Endothelial cell of umbilical vein (primary cell): Measurements from ENCODE around the gene COL23A1. TPM values are rescaled to one million over a fixed set of nuclear protein-coding genes. Genes with fewer than 3 reads are reported as not detected.

Experiments used
- BruUV-seq: library from RNA; stranded (reverse); fragments of 400-500 nt; replicated peaks from 2 replicates; lab custom pipeline; 2021; lab: Mats Ljungman, UMichigan
- CTCF ChIA-PET: fragments of 300-600, 350-600 bp; sonication (Branson Sonifier 250); formaldehyde crosslinking; loops from one replicate; lab custom pipeline; 2021; ENCODE audit warnings: antibody characterized with exemption, inconsistent platforms; lab: Charles Lee
- POLR2A ChIA-PET: fragments of 300-600, 350-600 bp; sonication (Branson Sonifier 250); formaldehyde crosslinking; loops from one replicate; lab custom pipeline; 2021; ENCODE audit warnings: antibody characterized with exemption, inconsistent platforms; lab: Charles Lee
- DNase-seq: peaks from one replicate; pipeline ENCODE4 v3.0.0-alpha.2; 2011; ENCODE audit warnings: low read depth, low spot score
- FAIRE-seq: peaks from 2 replicates; lab custom pipeline; 2011; peaks lifted over from hg19 to GRCh38; lab: Jason Lieb, UNC
- H2AFZ ChIP-seq: 2 replicates; pipeline ENCODE4 v1.6.0; 2012; ENCODE audit warnings: low read depth, low read length, control low read depth, inconsistent platforms
- H3K27ac ChIP-seq: 2 replicates; pipeline ENCODE4 v1.5.1; 2011; ENCODE audit warnings: low read depth, mild to moderate bottlenecking, control low read depth, low read length, moderate library complexity; ENCODE audit not compliant: insufficient read depth
- H3K27me3 ChIP-seq, 2 experiments: 2 replicates each; pipeline versions ENCODE4 v1.6.0 to v1.6.1; 2011; ENCODE audit warnings: low read length in 2 of 2, mixed read lengths in 1 of 2; ENCODE audit not compliant: control insufficient read depth in 2 of 2, insufficient read depth in 2 of 2
- H3K36me3 ChIP-seq, 2 experiments: 2 replicates in 1 of 2; 3 replicates in 1 of 2; pipeline ENCODE4 v1.5.1; 2011; ENCODE audit warnings: low read length in 2 of 2, mild to moderate bottlenecking in 1 of 2, moderate library complexity in 1 of 2; ENCODE audit not compliant: control insufficient read depth in 2 of 2, insufficient read depth in 2 of 2; ENCODE audit errors: extremely low read depth in 1 of 2
- H3K4me1 ChIP-seq: 3 replicates; pipeline ENCODE4 v1.5.1; 2011; ENCODE audit warnings: mild to moderate bottlenecking, low read length; ENCODE audit not compliant: control insufficient read depth, insufficient read depth; ENCODE audit errors: extremely low read depth
- H3K4me2 ChIP-seq: 2 replicates; pipeline ENCODE4 v1.6.1; 2011; ENCODE audit warnings: low read length, control low read depth, mixed read lengths; ENCODE audit not compliant: insufficient read depth
- H3K4me3 ChIP-seq, 3 experiments: fragments of 200-600 bp in 1 of 3; sonication (generic), shearing (Covaris generic) in 1 of 3; replicated peaks in 1 of 3; 2 replicates each; pipeline ENCODE4 v1.5.1; 2011 to 2016; ENCODE audit warnings: control low read depth in 3 of 3, low read length in 3 of 3, mild to moderate bottlenecking in 2 of 3, inconsistent platforms in 1 of 3, low read depth in 1 of 3, moderate library complexity in 1 of 3; ENCODE audit not compliant: insufficient read depth in 1 of 3
- H3K79me2 ChIP-seq: 2 replicates; pipeline ENCODE4 v1.6.0; 2012; ENCODE audit warnings: low read length, inconsistent platforms; ENCODE audit not compliant: control insufficient read depth, insufficient read depth
- H3K9ac ChIP-seq: replicated peaks from 2 replicates; pipeline ENCODE3; 2011; ENCODE audit warnings: low read length, control low read depth; ENCODE audit not compliant: insufficient read depth; ENCODE audit errors: extremely low read depth
- H3K9me1 ChIP-seq: replicated peaks from 3 replicates; pipeline ENCODE4 v1.6.0; 2011; ENCODE audit warnings: mild to moderate bottlenecking, low read length; ENCODE audit not compliant: control insufficient read depth, insufficient read depth; ENCODE audit errors: extremely low read depth
- H3K9me3 ChIP-seq: replicated peaks from 2 replicates; pipeline ENCODE4 v1.5.1; 2012; ENCODE audit warnings: low read length, inconsistent platforms; ENCODE audit not compliant: control insufficient read depth, insufficient read depth
- H4K20me1 ChIP-seq: replicated peaks from 2 replicates; pipeline ENCODE3; 2011; ENCODE audit warnings: mild to moderate bottlenecking, low read length; ENCODE audit not compliant: control insufficient read depth, insufficient read depth; ENCODE audit errors: extremely low read depth
- GATA2 ChIP-seq: IDR thresholded peaks from 2 replicates; pipeline ENCODE4 v1.7.0; 2011; ENCODE audit warnings: low read depth, mild to moderate bottlenecking, moderate library complexity, mixed read lengths, low read length; ENCODE audit not compliant: insufficient read length, insufficient read depth
- MYC ChIP-seq: IDR thresholded peaks from one replicate; pipeline ENCODE4 v1.6.1; 2011; ENCODE audit warnings: mild to moderate bottlenecking, low read depth, low read length
- POLR2A ChIP-seq: IDR thresholded peaks from 2 replicates; pipeline ENCODE4 v1.6.1; 2012; ENCODE audit warnings: low read depth, mild to moderate bottlenecking, control low read depth, low read length
- POLR2AphosphoS5 ChIP-seq: IDR thresholded peaks from 2 replicates; pipeline ENCODE4 v1.6.1; 2012; ENCODE audit warnings: low read depth, mild to moderate bottlenecking, control low read depth, low read length, moderate library complexity; ENCODE audit not compliant: insufficient read depth
- dilution Hi-C: fragments of 300-500 bp; cut with MboI; formaldehyde crosslinking; loops from one replicate; pipeline ENCODE4 v1.15.0; 2019; ENCODE audit warnings: low sequenced_read_pairs; ENCODE audit not compliant: extremely low pct_ligation_motif_present
- intact Hi-C: fragments of 100-400 bp; cut with micrococcal nuclease; formaldehyde crosslinking; loops from one replicate; pipeline ENCODE4 v1.10.0; 2022
- polyA plus RNA-seq, 4 experiments: library from polyadenylated mRNA; depleted of rRNA in 3 of 4; stranded (reverse) in 3 of 4; unstranded in 1 of 4; fragments of >200 nt; gene quantifications; 2 replicates each; pipeline versions ENCODE4 v1.2.1 to v1.2.3, GENCODE V29; 2011 to 2012; ENCODE audit warnings: missing spikeins in 1 of 4
- total RNA-seq: library from RNA; stranded (reverse); gene quantifications from 2 replicates; pipeline ENCODE4 v1.2.3, GENCODE V29; 2021
- TF ChIP-seq, protein P1 (sequence below): IDR thresholded peaks from 2 replicates; pipeline ENCODE4 v1.6.1; 2011; ENCODE audit not compliant: insufficient read depth, insufficient read length

The COL23A1 gene
- total and polyA plus RNA-seq, 2 donors (not counting 3 experiments of a cell fraction or from before 2014, with no cell fraction given): not detected

GRCh38 chr5:178627259-178627598 is 37.0 kb upstream of the COL23A1 start:
- H3K4me2 ChIP-seq: peak overlapping the region; percentile 1
- no peak overlapping the region for H3K27ac ChIP-seq
- intact Hi-C loops (loop anchor here (1.0 to 10.0 kb wide), 5 partner anchors 15 to 925 kb away; partner anchors contain the start of genes RUFY1 and ZNF879), dilution Hi-C loops (no loop called here)
- no peaks in the 10 kb centered on the region for H3K9me1 ChIP-seq
- POLR2A ChIA-PET: no interaction called here
- H3K4me3 ChIP-seq: peak overlapping the region; percentile 3 to 93 (median 20)
- H3K9ac ChIP-seq: no peak overlapping the region
- peak overlapping the region; percentile 86 for H2AFZ ChIP-seq
- peaks cover 0 to under 1% of the 10 kb centered on the region in 2 experiments for H3K36me3 ChIP-seq
- BruUV-seq: TSS peak; percentile 70
- H3K27me3 ChIP-seq: no peaks in the 10 kb centered on the region
- peaks cover 9% of the 10 kb centered on the region for H3K4me1 ChIP-seq
- DNase-seq (no peak), FAIRE-seq (no peak)
- CTCF ChIA-PET: no interaction called here
- H4K20me1 ChIP-seq: no peaks in the 10 kb centered on the region
- H3K9me3 ChIP-seq: no peaks in the 10 kb centered on the region
- peaks cover 37% of the 10 kb centered on the region for H3K79me2 ChIP-seq
- TF ChIP-seq MYC: no peak
- peak; percentile 10 for TF ChIP-seq POLR2A

- TF ChIP-seq POLR2AphosphoS5 (peak; percentile 86), GATA2 (no peak), POLR2A (peak; percentile 91)
- TF ChIP-seq, protein P1, sequence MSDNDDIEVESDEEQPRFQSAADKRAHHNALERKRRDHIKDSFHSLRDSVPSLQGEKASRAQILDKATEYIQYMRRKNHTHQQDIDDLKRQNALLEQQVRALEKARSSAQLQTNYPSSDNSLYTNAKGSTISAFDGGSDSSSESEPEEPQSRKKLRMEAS: peak; percentile 83
- dilution Hi-C loops (no loop called here), intact Hi-C loops (loop anchor here (1.0 to 10.0 kb wide), 7 partner anchors 16 to 926 kb away; partner anchors contain the start of genes RUFY1, ZNF354A and ZNF879)
- Histone ChIP-seq H3K36me3 (peaks cover 1 to 6% of the 10 kb centered on the region in 2 experiments), H4K20me1 (no peaks in the 10 kb centered on the region), H3K9me3 (no peaks in the 10 kb centered on the region), H3K4me1 (peaks cover 9% of the 10 kb centered on the region), H3K27ac (peak within 1 kb of the TSS; percentile 61), H3K4me3 (peak within 1 kb of the TSS; percentile 90 to 97 (median 93)), H3K4me2 (peak within 1 kb of the TSS; percentile 98), H3K27me3 (no peaks in the 10 kb centered on the region), H2AFZ (peak within 1 kb of the TSS; percentile 91), H3K79me2 (peaks cover 37% of the 10 kb centered on the region), H3K9ac (peak within 1 kb of the TSS; percentile 92), H3K9me1 (no peaks in the 10 kb centered on the region)
- ChIA-PET CTCF (no interaction called here), POLR2A (interaction anchor here (0.6 kb wide), 1 partner anchor 398 kb away, joined by 3 read pairs; no protein-coding TSS in a partner anchor)
- peak; percentile 84 for FAIRE-seq
- TSS peak; percentile 38 for BruUV-seq
- peak; percentile 92 for DNase-seq
These were observed 36.5 kb upstream of the COL23A1 start, which contains the start of gene CLK4 for GRCh38 chr5:178626484-178627258. TSS of gene CLK4 (minus strand) at chr5:178627050. CDS start at chr5:178623416, 3,634 bp downstream.
